Testis (tissue), 3 donors: Measurements from ENCODE around the gene POR. TPM values are rescaled to one million over a fixed set of nuclear protein-coding genes. Genes with fewer than 3 reads are reported as not detected.

Experiments
- DNase-seq: peaks from one replicate; pipeline ENCODE4 v3.0.0-alpha.2; 2019
- H3K27ac ChIP-seq, 2 donors: fragments of 200-600 bp; sonication (generic); one replicate each; pipeline ENCODE4 v1.5.1; 2019
- H3K27me3 ChIP-seq: fragments of 200-600 bp; sonication (generic); one replicate; pipeline ENCODE4 v1.5.1; 2019
- H3K36me3 ChIP-seq: fragments of 200-600 bp; sonication (generic); one replicate; pipeline ENCODE4 v1.5.1; 2017; ENCODE audit warnings: low read depth; ENCODE audit errors: missing control alignments
- H3K4me1 ChIP-seq: fragments of 200-600 bp; sonication (generic); one replicate; pipeline ENCODE4 v1.5.1; 2019
- H3K4me3 ChIP-seq, 2 donors: fragments of 200-600 bp; sonication (generic); one replicate each; pipeline ENCODE4 v1.5.1; 2017 to 2019
- H3K9me3 ChIP-seq: fragments of 200-600 bp; sonication (generic); one replicate; pipeline ENCODE4 v1.5.1; 2017
- CTCF ChIP-seq, 3 experiments: fragments of 450-650 bp in 2 of 3; fragments of 200-600 bp in 1 of 3; sonication (generic) in 1 of 3; IDR thresholded peaks; one replicate each; pipeline ENCODE4 v1.5.1; 2016 to 2019; ENCODE audit warnings: antibody characterized with exemption in 3 of 3, mild to moderate bottlenecking in 2 of 3, moderate library complexity in 1 of 3
- POLR2A ChIP-seq: fragments of 450-650 bp; IDR thresholded peaks from one replicate; pipeline ENCODE4 v1.6.1; 2017; ENCODE audit warnings: antibody characterized with exemption, mild to moderate bottlenecking, moderate library complexity
- WGBS, 2 donors: methylation state at CpG; one replicate each; pipeline ENCODE4 v1.1.5; 2018; 5-methylcytosine and 5-hydroxymethylcytosine counted together
- intact Hi-C: fragments of 100-400 bp; cut with DNase I; formaldehyde crosslinking; loops from one replicate; pipeline ENCODE4 v1.15.1; 2023; ENCODE audit warnings: low total_unique reads
- polyA plus RNA-seq: library from polyadenylated mRNA; stranded (reverse); fragments of 350-450 nt; fragmentation: Illumina TruSeq; extraction: RNeasy Lipid Tissue Mini Kit (QIAGEN cat#74804); gene quantifications from one replicate; pipeline ENCODE4 v1.2.3, GENCODE V29; 2014; ENCODE audit warnings: low read depth, low replicate concordance; ENCODE audit not compliant: insufficient read depth
- total RNA-seq, 2 donors: library from RNA; depleted of rRNA; stranded (reverse); fragments of >200 nt; gene quantifications; one replicate each; pipeline ENCODE4 v1.2.3, GENCODE V29; 2016

POR gene
- total and polyA plus RNA-seq, 3 donors from 2014 or later = 98.5 to 169 (median 122) TPM

GRCh38 chr7:75982306-75983064 lies 67.5 kb downstream of the POR start:
- H3K4me1 ChIP-seq = peaks cover 28% of the 10 kb centered on the region
- no peak overlapping the region for H3K4me3 ChIP-seq
- 68 to 81% methylated on average over 13 to 22 of the region's 22 CpGs for WGBS, 2 donors
- no peaks in the 10 kb centered on the region for H3K27me3 ChIP-seq
- no peak for TF ChIP-seq POLR2A
- no peak for TF ChIP-seq CTCF (IDR thresholded peaks at IDR 0.05)
- peak overlapping the region in 1 of 2 donors; percentile 5 for H3K27ac ChIP-seq
- DNase-seq = no peak
- H3K9me3 ChIP-seq = no peaks in the 10 kb centered on the region
- H3K36me3 ChIP-seq = no peaks in the 10 kb centered on the region
- intact Hi-C loops = no loop called here

- WGBS, 2 donors = 80 to 83% methylated on average over 1 to 26 of the region's 26 CpGs
- H3K36me3 ChIP-seq = no peaks in the 10 kb centered on the region
- no peak overlapping the region for H3K4me3 ChIP-seq
- intact Hi-C loops = no loop called here
- no peak for DNase-seq
- peaks cover 28% of the 10 kb centered on the region for H3K4me1 ChIP-seq
- TF ChIP-seq CTCF (IDR thresholded peaks at IDR 0.05) (no peak), POLR2A (no peak)
- no peaks in the 10 kb centered on the region for H3K27me3 ChIP-seq
- H3K27ac ChIP-seq = no peak overlapping the region
- no peaks in the 10 kb centered on the region for H3K9me3 ChIP-seq
Measured at GRCh38 chr7:75983471-75984129, 68.6 kb downstream of the POR start.

GRCh38 chr7:75984130-75985008 lies 69.4 kb downstream of the POR start:
- 88 to 100% methylated on average over 16 to 44 of the region's 44 CpGs for WGBS, 2 donors
- Histone ChIP-seq H3K36me3 (no peaks in the 10 kb centered on the region), H3K9me3 (no peaks in the 10 kb centered on the region), H3K27ac (no peak overlapping the region), H3K4me1 (peaks cover 24% of the 10 kb centered on the region), H3K4me3 (no peak overlapping the region), H3K27me3 (no peaks in the 10 kb centered on the region)
- intact Hi-C loops = no loop called here
- no peak for DNase-seq
- TF ChIP-seq CTCF (IDR thresholded peaks at IDR 0.05) = no peak
- no peak for TF ChIP-seq POLR2A

GRCh38 chr7:75985009-75985517 lies 70.1 kb downstream of the POR start:
- H3K27ac ChIP-seq = peak overlapping the region in 1 of 2 donors; percentile 39
- no peak overlapping the region for H3K4me3 ChIP-seq
- peaks cover 25% of the 10 kb centered on the region for H3K4me1 ChIP-seq
- TF ChIP-seq CTCF (IDR thresholded peaks at IDR 0.05) (no peak), POLR2A (no peak)
- no peaks in the 10 kb centered on the region for H3K27me3 ChIP-seq
- WGBS, 2 donors = 65 to 100% methylated on average over 1 to 20 of the region's 21 CpGs
- no peaks in the 10 kb centered on the region for H3K9me3 ChIP-seq
- DNase-seq = no peak
- intact Hi-C loops = no loop called here
- no peaks in the 10 kb centered on the region for H3K36me3 ChIP-seq
